HG03175 (cell line): ENCODE measurements around the gene KRT33B.
"Not testable (repeated sequence)": the region's sequence is repeated elsewhere in the genome, so short reads cannot be mapped to it uniquely, and the experiment has no call there.

Experiments
- ATAC-seq: cut with Tn5 transposase; IDR thresholded peaks from one replicate; pipeline ENCODE4 v1.9.1; 2021; ENCODE audit warnings: mild to moderate bottlenecking, moderate library complexity; ENCODE audit not compliant: unreplicated experiment

The KRT33B gene

GRCh38 chr17:41350381-41350878 lies 19.2 kb downstream of the KRT33B start, which contains the start of gene KRT33A:
KRT33A (minus strand) TSS chr17:41350828; CDS start chr17:41350767, 61 bp downstream.
- ATAC-seq = not testable (repeated sequence)

- no peak for ATAC-seq
Measured at GRCh38 chr17:41347869-41348760, 21.5 kb downstream of the KRT33B start.

- not testable (repeated sequence) for ATAC-seq
Measured at GRCh38 chr17:41346421-41346820, 23.2 kb downstream of the KRT33B start.

- no peak for ATAC-seq
Measured at GRCh38 chr17:41345992-41346391, 23.6 kb downstream of the KRT33B start.

GRCh38 chr17:41343029-41343428 lies 26.6 kb downstream of the KRT33B start:
- no peak for ATAC-seq

GRCh38 chr17:41340934-41341861 lies 28.4 kb downstream of the KRT33B start:
- peak; percentile 50 for ATAC-seq

GRCh38 chr17:41340494-41340893 lies 29.1 kb downstream of the KRT33B start:
- peak; percentile 35 for ATAC-seq

- ATAC-seq = no peak
Measured at GRCh38 chr17:41339571-41340172, 29.9 kb downstream of the KRT33B start.

GRCh38 chr17:41338961-41339485 lies 30.6 kb downstream of the KRT33B start:
- ATAC-seq = peak; percentile 37

GRCh38 chr17:41335747-41336146 lies 33.9 kb downstream of the KRT33B start:
- ATAC-seq = no peak

GRCh38 chr17:41334385-41335305 lies 35.0 kb downstream of the KRT33B start:
- no peak for ATAC-seq

GRCh38 chr17:41333836-41334235 lies 35.8 kb downstream of the KRT33B start:
- ATAC-seq = no peak

GRCh38 chr17:41333098-41333497 lies 36.5 kb downstream of the KRT33B start:
- no peak for ATAC-seq

GRCh38 chr17:41332239-41332638 lies 37.4 kb downstream of the KRT33B start:
- no peak for ATAC-seq

GRCh38 chr17:41331606-41332005 lies 38.0 kb downstream of the KRT33B start:
- ATAC-seq = no peak

GRCh38 chr17:41329279-41329948 lies 40.2 kb downstream of the KRT33B start:
- ATAC-seq = no peak

GRCh38 chr17:41328207-41328606 lies 41.4 kb downstream of the KRT33B start:
- ATAC-seq = no peak

GRCh38 chr17:41327411-41328120 lies 42.0 kb downstream of the KRT33B start:
- ATAC-seq = no peak
